ENCODE measurements around the gene ZNF90. TPM values are rescaled to one million over a fixed set of nuclear protein-coding genes. Genes with fewer than 3 reads are reported as not detected.
"Not testable (repeated sequence)": the region's sequence is repeated elsewhere in the genome, so short reads cannot be mapped to it uniquely, and the experiment has no call there.

ZNF90 gene
- total RNA-seq: 1.0 TPM

GRCh38 chr19:20077791-20078463, at the start of gene ZNF90:
TSS of gene ZNF90 (plus strand) at chr19:20078000. CDS start at chr19:20078133, 133 bp downstream.
- Histone ChIP-seq H3K4me3 (ENCODE audit: low read length in 3 of 3) (peak within 1 kb of the TSS; percentile 58 to 77 (median 73)), H3K9ac (ENCODE audit: low read depth in 1 of 3, low read length in 3 of 3) (peak within 1 kb of the TSS; percentile 38 to 70 (median 40)), H3K36me3 (ENCODE audit: control insufficient read depth in 3 of 3, insufficient read depth in 3 of 3, low read length in 3 of 3) (no peaks in the 10 kb centered on the region), H3K27ac (ENCODE audit: low read depth, low read length) (no peak within 1 kb of the TSS), H3K4me1 (ENCODE audit: control insufficient read depth in 3 of 3, insufficient read depth in 3 of 3, low read length in 3 of 3) (peaks cover 0 to 12% (median 8%) of the 10 kb centered on the region in 3 donors), H3K9me3 (ENCODE audit: control insufficient read depth in 3 of 3, low read length in 3 of 3) (peaks cover 0 to 2% (median 0%) of the 10 kb centered on the region in 3 donors), H3K27me3 (ENCODE audit: control insufficient read depth in 3 of 3, insufficient read depth in 3 of 3, low read length in 3 of 3) (no peaks in the 10 kb centered on the region)

DNA sequence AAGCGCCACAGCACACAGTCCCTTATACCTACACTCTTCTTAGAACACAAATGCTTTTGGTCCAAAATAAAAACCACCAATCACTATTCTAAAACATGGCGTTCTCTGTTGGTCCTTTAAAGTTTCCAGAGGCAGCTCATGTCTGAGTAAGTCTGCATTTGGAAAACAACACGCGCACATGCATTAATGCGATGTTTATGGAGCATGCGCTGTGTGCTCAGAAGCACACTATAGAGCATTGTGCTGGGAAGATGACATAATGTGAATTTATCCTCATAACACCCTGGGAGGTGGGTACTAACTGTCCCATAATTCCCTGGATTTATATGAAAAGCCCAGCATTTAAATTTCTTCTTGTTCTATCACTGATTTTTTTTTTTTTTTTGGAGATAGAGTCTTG, 49.2 kb upstream of the ZNF90 start:
- no peak overlapping the region for H3K27ac ChIP-seq (ENCODE audit: low read depth, low read length)
- no peaks in the 10 kb centered on the region for H3K9me3 ChIP-seq (ENCODE audit: control insufficient read depth in 3 of 3, low read length in 3 of 3)
- H3K27me3 ChIP-seq (ENCODE audit: control insufficient read depth in 3 of 3, insufficient read depth in 3 of 3, low read length in 3 of 3): no peaks in the 10 kb centered on the region
- no peak overlapping the region for H3K4me3 ChIP-seq (ENCODE audit: low read length in 3 of 3)
- H3K9ac ChIP-seq (ENCODE audit: low read depth in 1 of 3, low read length in 3 of 3): no peak overlapping the region
- H3K4me1 ChIP-seq (ENCODE audit: control insufficient read depth in 3 of 3, insufficient read depth in 3 of 3, low read length in 3 of 3): no peaks in the 10 kb centered on the region
- H3K36me3 ChIP-seq (ENCODE audit: control insufficient read depth in 3 of 3, insufficient read depth in 3 of 3, low read length in 3 of 3): peaks cover 0 to 3% (median 3%) of the 10 kb centered on the region in 3 donors

DNA sequence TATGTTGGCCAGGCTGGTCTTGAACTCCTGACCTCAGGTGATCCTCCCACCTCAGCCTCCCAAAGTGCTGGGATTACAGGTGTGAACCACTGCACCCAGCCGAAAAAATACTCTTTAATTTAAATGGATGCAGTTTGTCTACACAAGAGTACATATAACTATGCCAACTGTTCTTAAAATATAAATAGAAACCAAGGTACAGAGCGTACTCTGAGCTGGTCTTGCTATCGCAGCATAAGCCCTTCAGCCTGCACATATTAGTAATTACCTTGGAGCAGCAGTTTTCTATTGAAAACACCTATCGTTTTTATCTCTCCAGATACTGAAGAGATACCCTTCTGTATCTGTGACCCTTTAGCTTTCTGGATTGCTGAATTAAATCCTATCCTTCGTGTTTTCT, 41.9 kb upstream of the ZNF90 start:
- H3K27ac ChIP-seq (ENCODE audit: low read depth, low read length): no peak overlapping the region

GRCh38 chr19:20038358-20039202, 39.2 kb upstream of the ZNF90 start:
- Histone ChIP-seq H3K9me3 (ENCODE audit: control insufficient read depth in 3 of 3, low read length in 3 of 3) (no peaks in the 10 kb centered on the region), H3K4me1 (ENCODE audit: control insufficient read depth in 3 of 3, insufficient read depth in 3 of 3, low read length in 3 of 3) (peaks cover 0 to 2% (median 0%) of the 10 kb centered on the region in 3 donors), H3K9ac (ENCODE audit: low read depth in 1 of 3, low read length in 3 of 3) (peak overlapping the region; percentile 66 to 74 (median 71)), H3K27me3 (ENCODE audit: control insufficient read depth in 3 of 3, insufficient read depth in 3 of 3, low read length in 3 of 3) (no peaks in the 10 kb centered on the region), H3K27ac (ENCODE audit: low read depth, low read length) (no peak overlapping the region), H3K4me3 (ENCODE audit: low read length in 3 of 3) (peak overlapping the region; percentile 79 to 95 (median 94)), H3K36me3 (ENCODE audit: control insufficient read depth in 3 of 3, insufficient read depth in 3 of 3, low read length in 3 of 3) (no peaks in the 10 kb centered on the region)

More for the DNA sequence above, 41.9 kb upstream of the ZNF90 start:
- H3K4me3 ChIP-seq (ENCODE audit: low read length in 3 of 3): no peak overlapping the region
- peaks cover 0 to 2% (median 0%) of the 10 kb centered on the region in 3 donors for H3K4me1 ChIP-seq (ENCODE audit: control insufficient read depth in 3 of 3, insufficient read depth in 3 of 3, low read length in 3 of 3)
- no peaks in the 10 kb centered on the region for H3K9me3 ChIP-seq (ENCODE audit: control insufficient read depth in 3 of 3, low read length in 3 of 3)
- H3K36me3 ChIP-seq (ENCODE audit: control insufficient read depth in 3 of 3, insufficient read depth in 3 of 3, low read length in 3 of 3): no peaks in the 10 kb centered on the region
- H3K27me3 ChIP-seq (ENCODE audit: control insufficient read depth in 3 of 3, insufficient read depth in 3 of 3, low read length in 3 of 3): no peaks in the 10 kb centered on the region
- peak overlapping the region in 1 of 3 donors; percentile 30 for H3K9ac ChIP-seq (ENCODE audit: low read depth in 1 of 3, low read length in 3 of 3)

- no peaks in the 10 kb centered on the region for H3K36me3 ChIP-seq (ENCODE audit: control insufficient read depth in 3 of 3, insufficient read depth in 3 of 3, low read length in 3 of 3)
- no peak within 1 kb of the TSS for H3K27ac ChIP-seq (ENCODE audit: low read depth, low read length)
- H3K4me1 ChIP-seq (ENCODE audit: control insufficient read depth in 3 of 3, insufficient read depth in 3 of 3, low read length in 3 of 3): peaks cover 0 to 2% (median 0%) of the 10 kb centered on the region in 3 donors
- no peaks in the 10 kb centered on the region for H3K9me3 ChIP-seq (ENCODE audit: control insufficient read depth in 3 of 3, low read length in 3 of 3)
- H3K27me3 ChIP-seq (ENCODE audit: control insufficient read depth in 3 of 3, insufficient read depth in 3 of 3, low read length in 3 of 3): no peaks in the 10 kb centered on the region
- H3K4me3 ChIP-seq (ENCODE audit: low read length in 3 of 3): peak within 1 kb of the TSS; percentile 79 to 95 (median 94)
- H3K9ac ChIP-seq (ENCODE audit: low read depth in 1 of 3, low read length in 3 of 3): peak within 1 kb of the TSS; percentile 66 to 74 (median 71)
Observed at GRCh38 chr19:20039203-20039723, 38.5 kb upstream of the ZNF90 start, which contains the start of gene ZNF682. TSS of gene ZNF682 (minus strand) at chr19:20039505. CDS start at chr19:20039345, 160 bp downstream.

DNA sequence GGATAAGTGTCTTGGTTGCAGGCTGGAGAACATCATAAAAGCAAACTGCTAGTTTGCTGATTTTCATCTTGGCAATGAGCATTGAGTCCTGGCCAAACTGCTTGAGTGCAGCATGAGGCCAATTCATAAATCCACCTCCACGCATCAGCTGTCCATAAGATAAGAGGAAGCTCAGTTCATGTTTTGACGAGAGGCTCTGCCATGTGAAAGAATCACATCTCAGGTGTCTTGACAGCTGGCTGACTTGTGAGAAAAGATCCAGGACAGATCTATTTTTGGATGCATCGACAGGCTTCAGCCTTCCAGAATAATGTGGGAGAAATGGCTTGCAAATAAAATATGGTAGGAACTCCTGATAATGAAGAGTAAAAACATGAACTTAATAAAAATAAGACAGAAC, 33.1 kb upstream of the ZNF90 start:
- Histone ChIP-seq H3K27ac (ENCODE audit: low read depth, low read length) (peak overlapping the region; percentile 16), H3K9ac (ENCODE audit: low read depth in 1 of 3, low read length in 3 of 3) (no peak overlapping the region)

DNA sequence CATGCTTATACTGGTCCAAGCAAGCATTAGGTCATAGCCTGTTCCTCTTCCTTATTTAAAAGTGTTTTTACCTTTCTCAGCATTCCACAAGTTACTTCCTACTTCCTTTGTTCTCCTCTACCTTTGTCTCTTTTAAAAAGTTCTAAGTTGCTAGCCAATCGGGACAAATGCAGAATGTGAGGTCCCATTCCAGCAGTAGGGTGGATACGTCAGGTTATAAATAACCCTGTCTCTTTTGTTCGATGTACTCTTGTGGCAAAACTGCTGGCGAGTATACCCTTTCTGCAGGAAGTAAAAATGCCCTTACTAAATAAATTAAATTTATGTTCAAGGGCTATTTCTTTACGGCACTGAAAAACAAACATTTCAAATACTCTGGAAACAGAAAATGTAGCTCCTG, 32.1 kb upstream of the ZNF90 start:
- not testable (repeated sequence) for H3K36me3 ChIP-seq (ENCODE audit: control insufficient read depth in 3 of 3, insufficient read depth in 3 of 3, low read length in 3 of 3); H3K4me3 ChIP-seq (ENCODE audit: low read length in 3 of 3); H3K27ac ChIP-seq (ENCODE audit: low read depth, low read length); H3K9me3 ChIP-seq (ENCODE audit: control insufficient read depth in 3 of 3, low read length in 3 of 3); H3K9ac ChIP-seq (ENCODE audit: low read depth in 1 of 3, low read length in 3 of 3); H3K4me1 ChIP-seq (ENCODE audit: control insufficient read depth in 3 of 3, insufficient read depth in 3 of 3, low read length in 3 of 3); H3K27me3 ChIP-seq (ENCODE audit: control insufficient read depth in 3 of 3, insufficient read depth in 3 of 3, low read length in 3 of 3)

More for the DNA sequence above, 33.1 kb upstream of the ZNF90 start:
- no peak overlapping the region for H3K4me3 ChIP-seq (ENCODE audit: low read length in 3 of 3)
- no peaks in the 10 kb centered on the region for H3K9me3 ChIP-seq (ENCODE audit: control insufficient read depth in 3 of 3, low read length in 3 of 3)
- no peaks in the 10 kb centered on the region for H3K27me3 ChIP-seq (ENCODE audit: control insufficient read depth in 3 of 3, insufficient read depth in 3 of 3, low read length in 3 of 3)
- peaks cover 0 to 2% (median 0%) of the 10 kb centered on the region in 3 donors for H3K4me1 ChIP-seq (ENCODE audit: control insufficient read depth in 3 of 3, insufficient read depth in 3 of 3, low read length in 3 of 3)
- H3K36me3 ChIP-seq (ENCODE audit: control insufficient read depth in 3 of 3, insufficient read depth in 3 of 3, low read length in 3 of 3): no peaks in the 10 kb centered on the region

DNA sequence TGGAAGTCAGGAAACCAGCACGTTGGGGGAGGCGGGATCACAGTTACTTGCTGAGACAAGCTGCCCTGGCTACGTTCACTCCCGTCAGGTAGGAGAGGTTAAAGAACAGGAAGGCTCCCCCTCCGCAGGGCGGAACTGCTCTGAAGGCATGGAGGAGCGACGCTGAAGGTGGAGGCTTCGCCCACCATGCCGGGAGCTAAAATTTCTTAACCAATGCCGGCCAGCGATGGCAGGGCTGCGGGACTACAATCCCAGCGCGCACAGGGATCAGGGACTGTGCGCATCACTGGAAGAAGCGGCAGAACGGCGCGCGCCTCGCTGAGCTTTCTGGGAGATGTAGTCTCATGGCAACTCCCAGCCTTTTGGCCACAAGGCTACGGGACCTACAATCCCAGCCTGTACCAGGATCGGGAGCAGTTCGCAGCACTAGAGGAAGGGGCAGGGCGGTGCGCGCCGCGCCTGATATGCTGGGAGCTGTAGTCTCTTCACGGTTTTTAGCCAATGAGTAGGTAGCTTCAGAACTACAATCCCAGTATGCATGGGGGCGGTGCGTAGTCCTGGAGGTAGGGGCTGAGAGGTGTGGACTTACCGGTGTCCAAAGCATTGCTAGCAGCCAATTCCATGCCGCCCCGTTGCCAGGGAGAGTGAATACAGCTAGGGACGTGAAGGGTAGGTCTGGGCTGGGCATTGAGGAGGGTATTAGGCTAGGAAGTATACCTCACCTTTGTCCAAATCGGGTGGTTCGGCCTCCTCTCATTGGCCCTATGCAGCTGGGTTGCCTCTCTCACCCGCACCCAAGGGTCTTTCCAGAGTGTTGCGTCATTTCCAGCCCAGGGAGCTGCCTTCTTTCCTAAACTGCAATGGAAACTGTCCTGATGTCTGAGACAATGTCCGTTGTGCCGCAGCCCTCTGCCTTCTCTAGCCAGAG, 25.7 kb upstream of the ZNF90 start:
- Histone ChIP-seq H3K4me3 (ENCODE audit: low read length in 3 of 3) (peak overlapping the region; percentile 79 to 93 (median 92)), H3K9me3 (ENCODE audit: control insufficient read depth in 3 of 3, low read length in 3 of 3) (peaks cover 0 to 2% (median 0%) of the 10 kb centered on the region in 3 donors), H3K27ac (ENCODE audit: low read depth, low read length) (peak overlapping the region; percentile 14), H3K4me1 (ENCODE audit: control insufficient read depth in 3 of 3, insufficient read depth in 3 of 3, low read length in 3 of 3) (peaks cover 6 to 8% (median 6%) of the 10 kb centered on the region in 3 donors), H3K27me3 (ENCODE audit: control insufficient read depth in 3 of 3, insufficient read depth in 3 of 3, low read length in 3 of 3) (no peaks in the 10 kb centered on the region), H3K36me3 (ENCODE audit: control insufficient read depth in 3 of 3, insufficient read depth in 3 of 3, low read length in 3 of 3) (no peaks in the 10 kb centered on the region), H3K9ac (ENCODE audit: low read depth in 1 of 3, low read length in 3 of 3) (peak overlapping the region; percentile 69 to 79 (median 74))

- not testable (repeated sequence) for H3K4me3 ChIP-seq (ENCODE audit: low read length in 3 of 3); H3K27me3 ChIP-seq (ENCODE audit: control insufficient read depth in 3 of 3, insufficient read depth in 3 of 3, low read length in 3 of 3); H3K36me3 ChIP-seq (ENCODE audit: control insufficient read depth in 3 of 3, insufficient read depth in 3 of 3, low read length in 3 of 3); H3K4me1 ChIP-seq (ENCODE audit: control insufficient read depth in 3 of 3, insufficient read depth in 3 of 3, low read length in 3 of 3); H3K9me3 ChIP-seq (ENCODE audit: control insufficient read depth in 3 of 3, low read length in 3 of 3); H3K27ac ChIP-seq (ENCODE audit: low read depth, low read length); H3K9ac ChIP-seq (ENCODE audit: low read depth in 1 of 3, low read length in 3 of 3)
Observed at GRCh38 chr19:20058738-20059137, 19.1 kb upstream of the ZNF90 start.
